AG09319 (cell line): ENCODE data around the gene PLEKHG4B.

ENCODE experiments used
- DNase-seq: peaks from one replicate; pipeline ENCODE4 v3.0.0-alpha.2; 2010; ENCODE audit warnings: low read depth; ENCODE audit errors: extremely low read depth
- CTCF ChIP-seq: IDR thresholded peaks from 2 replicates; pipeline ENCODE4 v1.5.1; 2011; ENCODE audit warnings: low read depth, mild to moderate bottlenecking, inconsistent platforms, low read length, moderate library complexity

Gene PLEKHG4B

DNA sequence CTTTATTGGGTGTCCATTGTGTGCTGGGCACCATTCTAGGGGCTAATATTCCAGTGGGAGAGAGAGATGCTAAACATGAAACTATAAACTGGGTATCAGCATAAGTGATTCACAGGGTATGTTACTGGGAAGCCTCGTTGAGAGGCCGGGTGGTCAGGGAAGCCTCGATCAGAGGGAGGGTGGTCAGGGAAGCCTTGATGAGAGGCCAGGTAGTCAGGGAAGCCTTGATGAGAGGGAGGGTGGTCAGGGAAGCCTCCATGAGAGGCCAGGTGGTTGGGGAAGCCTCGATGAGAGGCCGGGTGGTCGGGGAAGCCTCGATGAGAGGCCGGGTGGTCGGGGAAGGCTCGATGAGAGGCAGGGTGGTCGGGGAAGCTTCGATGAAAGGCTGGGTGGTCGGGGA lies 8.9 kb upstream of the PLEKHG4B start:
- TF ChIP-seq CTCF: no peak

DNA sequence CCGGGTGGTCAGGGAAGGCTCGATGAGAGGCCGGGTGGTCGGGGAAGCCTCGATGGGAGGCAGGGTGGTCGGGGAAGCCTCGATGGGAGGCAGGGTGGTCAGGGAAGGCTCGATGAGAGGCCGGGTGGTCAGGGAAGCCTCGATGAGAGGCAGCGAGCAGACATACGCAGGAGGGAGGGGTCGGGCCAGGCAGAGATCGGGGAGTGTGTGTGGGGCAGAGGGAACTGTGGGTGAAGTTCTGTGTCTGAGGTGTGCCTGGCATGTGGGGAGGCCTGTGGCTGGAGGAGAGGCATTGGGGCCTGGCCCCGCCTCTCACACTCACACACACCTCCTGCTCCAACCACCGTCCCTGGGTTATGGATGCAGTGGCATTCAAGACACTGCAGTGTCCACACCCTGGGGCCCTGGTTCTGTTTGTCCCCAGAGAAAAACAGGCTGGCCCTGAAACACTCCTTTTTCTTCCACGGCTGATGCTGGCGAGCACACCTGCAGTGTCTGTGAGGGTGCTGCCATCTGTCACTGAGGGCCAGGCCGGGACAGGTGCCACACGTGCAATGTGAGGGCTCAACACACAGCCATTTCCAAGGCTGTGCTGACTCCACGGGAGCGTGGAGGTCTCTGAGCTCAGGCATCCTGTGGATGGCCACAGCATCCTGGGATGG lies 6.5 kb upstream of the PLEKHG4B start:
- DNase-seq: no peak
- no peak for TF ChIP-seq CTCF

More for the DNA sequence above, 8.9 kb upstream of the PLEKHG4B start:
- no peak for DNase-seq

- no peak for TF ChIP-seq CTCF
- no peak for DNase-seq
Observed at GRCh38 chr5:89337-90286, 2.4 kb upstream of the PLEKHG4B start.

DNA sequence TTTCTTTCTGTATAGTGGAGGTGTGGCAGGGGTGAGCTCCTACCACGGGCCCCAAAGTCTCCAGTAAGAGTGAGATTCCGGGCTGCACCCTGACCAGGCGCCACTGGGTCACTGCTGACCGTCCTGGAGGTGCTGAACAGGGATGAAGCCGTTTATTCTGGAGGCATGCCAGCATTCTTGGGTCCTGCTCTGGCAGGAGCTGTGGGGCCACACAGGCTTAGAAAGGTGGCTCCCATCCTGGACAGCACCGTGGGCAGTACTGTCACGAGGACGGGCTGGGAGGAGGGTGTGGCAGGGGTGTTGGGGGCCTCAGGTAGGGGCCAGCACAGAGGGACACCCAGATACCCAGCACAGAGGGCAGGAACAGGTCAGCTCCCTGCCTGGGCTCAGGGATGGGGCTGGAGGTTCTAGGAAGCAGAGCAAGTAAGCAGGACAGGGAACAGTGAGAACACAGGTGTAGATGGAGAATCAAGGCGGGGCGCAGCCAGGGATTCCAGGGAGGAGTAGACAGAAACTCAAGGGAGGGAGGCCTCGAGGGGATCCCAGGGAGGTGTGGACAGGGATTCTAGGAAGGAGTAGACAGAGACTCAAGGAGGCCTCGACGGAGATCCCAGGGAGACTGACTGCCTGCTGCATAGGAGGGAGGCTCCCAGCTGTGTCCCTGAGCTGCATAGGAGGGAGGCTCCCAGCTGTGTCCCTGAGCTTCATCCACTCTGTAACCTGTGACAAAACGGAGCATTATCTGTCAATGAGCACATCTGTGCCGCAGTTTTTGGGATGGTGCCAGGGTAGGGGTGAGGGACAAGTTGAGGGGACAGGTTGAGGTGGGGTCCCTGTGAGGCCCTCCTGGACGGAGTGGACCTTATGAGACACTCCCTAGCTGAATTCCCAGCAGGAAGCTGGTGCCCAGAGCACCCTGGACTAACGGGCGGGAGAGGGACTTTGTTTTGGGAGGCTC lies 1.1 kb upstream of the PLEKHG4B start:
- no peak for TF ChIP-seq CTCF
- DNase-seq: no peak

- no peak for TF ChIP-seq CTCF
- DNase-seq: no peak
Observed at GRCh38 chr5:92401-93220, 643 bp downstream of the PLEKHG4B start.

DNA sequence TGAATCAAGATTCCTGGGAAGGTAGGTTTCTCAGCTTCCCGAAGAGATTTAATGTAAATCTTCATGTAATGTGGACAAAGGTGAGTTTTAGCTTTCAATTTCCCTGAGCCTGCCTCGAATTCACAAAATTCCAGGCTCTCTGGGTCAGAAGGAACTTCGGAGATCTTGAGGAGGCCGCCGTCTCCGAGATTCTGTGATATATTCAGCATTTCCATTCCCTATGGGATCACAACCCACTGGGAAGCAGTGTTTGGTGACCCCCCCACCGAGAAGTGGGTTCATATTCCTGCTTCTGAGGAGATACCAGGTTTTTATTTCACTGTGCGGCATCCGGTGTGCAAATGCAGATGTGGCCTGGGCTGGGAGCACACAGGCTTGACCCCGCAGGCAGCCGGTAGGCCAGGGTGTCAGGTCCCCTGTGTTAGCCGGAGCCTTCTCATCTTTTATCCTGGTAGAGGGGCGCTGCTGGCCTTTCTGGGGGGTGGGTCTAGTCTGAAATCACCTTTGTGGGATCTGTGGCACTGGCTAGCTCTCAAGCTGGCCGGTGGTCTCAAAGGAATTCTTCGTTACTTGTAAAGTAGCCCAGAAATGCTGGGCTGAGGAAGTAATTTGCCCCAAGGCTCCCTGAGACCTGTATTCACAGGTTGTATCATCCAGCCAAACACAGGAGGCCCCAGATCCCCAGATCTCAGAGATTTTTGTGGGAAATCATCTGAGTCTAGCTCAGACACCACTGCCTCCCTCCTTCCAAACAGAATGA lies 1.4 kb downstream of the PLEKHG4B start:
- no peak for TF ChIP-seq CTCF
- DNase-seq: no peak
